Hematopoietic multipotent progenitor cell treated with erythropoietin and hydrocortisone succinate and interleukin-3 and kit ligand, for 6 days (in vitro differentiated cells): ENCODE data around the gene ZFY.
"Not testable (repeated sequence)": the region's sequence is repeated elsewhere in the genome, so short reads cannot be mapped to it uniquely, and the experiment has no call there.

Experiments used
- DNase-seq: peaks from one replicate; pipeline ENCODE4 v3.0.0-alpha.2; 2015

Gene ZFY

DNA sequence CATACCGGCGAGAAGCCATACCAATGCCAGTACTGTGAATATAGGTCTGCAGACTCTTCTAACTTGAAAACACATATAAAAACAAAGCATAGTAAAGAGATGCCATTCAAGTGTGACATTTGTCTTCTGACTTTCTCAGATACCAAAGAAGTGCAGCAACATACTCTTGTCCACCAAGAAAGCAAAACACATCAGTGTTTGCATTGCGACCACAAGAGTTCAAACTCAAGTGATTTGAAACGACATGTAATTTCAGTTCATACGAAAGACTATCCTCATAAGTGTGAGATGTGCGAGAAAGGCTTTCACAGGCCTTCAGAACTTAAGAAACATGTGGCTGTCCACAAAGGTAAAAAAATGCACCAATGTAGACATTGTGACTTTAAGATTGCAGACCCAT, 44.1 kb downstream of the ZFY start:
- no peak for DNase-seq

DNA sequence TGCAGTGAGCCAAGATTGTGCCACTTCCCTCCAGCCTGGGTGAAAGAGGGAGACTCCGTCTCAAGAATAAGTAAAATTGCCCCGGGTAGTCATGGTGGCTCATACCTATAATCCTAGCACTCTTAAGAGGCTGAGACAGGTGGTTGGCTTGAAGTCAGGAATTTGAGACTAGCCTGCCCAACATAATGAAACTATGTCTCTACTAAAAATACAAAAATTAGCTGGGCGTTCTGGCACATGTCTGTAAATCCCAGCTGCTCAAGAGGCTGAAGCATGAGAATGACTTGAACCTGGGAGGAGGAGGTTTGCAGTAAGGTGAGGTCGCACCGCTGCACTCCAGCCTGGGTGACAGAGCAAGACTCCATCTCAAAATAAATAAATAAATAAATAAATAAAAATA, 49.3 kb downstream of the ZFY start:
- no peak for DNase-seq

DNA sequence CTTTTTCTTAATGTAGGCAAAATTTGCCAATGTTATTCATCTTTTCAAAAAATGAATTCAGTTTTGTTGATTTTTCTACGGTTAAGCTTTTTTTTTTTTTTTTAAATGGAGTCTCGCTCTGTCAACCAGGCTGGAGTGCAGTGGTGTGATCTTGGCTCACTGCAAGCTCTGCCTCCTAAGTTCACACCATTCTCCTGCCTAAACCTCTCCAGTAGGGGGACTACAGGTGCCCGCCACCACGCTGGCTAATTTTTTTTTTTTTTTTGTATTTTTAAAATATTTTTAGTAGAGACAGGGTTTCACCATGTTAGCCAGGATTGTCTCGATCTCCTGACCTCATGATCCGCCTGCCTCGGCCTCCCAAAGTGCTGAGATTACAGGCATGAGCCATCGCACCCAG, 52.0 kb downstream of the ZFY start:
- not testable (repeated sequence) for DNase-seq

DNA sequence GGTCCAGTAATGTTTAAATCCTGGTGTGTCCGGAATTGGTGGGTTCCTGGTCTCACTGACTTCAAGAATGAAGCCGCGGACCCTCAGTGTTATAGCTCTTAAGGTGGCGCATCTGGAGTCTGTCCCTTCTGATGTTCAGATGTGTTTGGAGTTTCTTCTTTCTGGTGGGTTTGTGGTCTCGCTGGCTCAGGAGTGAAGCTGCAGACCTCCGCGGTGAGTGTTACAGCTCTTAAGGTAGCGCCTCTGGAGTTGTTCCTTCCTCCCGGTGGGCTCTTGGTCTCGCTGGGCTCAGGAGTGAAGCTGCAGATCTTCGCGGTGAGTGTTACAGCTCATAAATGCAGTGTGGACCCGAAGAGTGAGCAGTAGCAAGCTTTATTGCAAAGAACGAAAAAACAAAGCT, 62.2 kb downstream of the ZFY start:
- DNase-seq, result not testable (repeated sequence)

DNA sequence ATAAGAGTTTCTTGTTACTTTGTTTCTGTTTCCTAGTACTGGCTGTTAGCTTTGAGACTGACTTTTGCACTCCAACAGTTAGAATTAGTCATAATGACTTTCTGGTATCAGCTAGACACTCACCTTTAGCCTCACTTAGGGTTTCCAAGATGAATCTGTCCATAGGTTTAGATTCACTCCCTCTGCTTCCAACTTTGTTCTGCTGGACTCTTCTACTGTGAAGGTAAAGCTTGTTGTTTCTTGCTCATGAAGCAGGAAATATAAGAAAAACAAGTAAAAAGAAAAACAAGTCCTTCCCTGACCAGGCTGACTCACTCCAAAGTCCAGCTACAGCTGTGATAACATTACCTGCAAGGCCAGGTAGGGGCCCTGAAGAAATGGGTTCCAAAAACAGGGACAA, 67.0 kb downstream of the ZFY start:
- no peak for DNase-seq

DNA sequence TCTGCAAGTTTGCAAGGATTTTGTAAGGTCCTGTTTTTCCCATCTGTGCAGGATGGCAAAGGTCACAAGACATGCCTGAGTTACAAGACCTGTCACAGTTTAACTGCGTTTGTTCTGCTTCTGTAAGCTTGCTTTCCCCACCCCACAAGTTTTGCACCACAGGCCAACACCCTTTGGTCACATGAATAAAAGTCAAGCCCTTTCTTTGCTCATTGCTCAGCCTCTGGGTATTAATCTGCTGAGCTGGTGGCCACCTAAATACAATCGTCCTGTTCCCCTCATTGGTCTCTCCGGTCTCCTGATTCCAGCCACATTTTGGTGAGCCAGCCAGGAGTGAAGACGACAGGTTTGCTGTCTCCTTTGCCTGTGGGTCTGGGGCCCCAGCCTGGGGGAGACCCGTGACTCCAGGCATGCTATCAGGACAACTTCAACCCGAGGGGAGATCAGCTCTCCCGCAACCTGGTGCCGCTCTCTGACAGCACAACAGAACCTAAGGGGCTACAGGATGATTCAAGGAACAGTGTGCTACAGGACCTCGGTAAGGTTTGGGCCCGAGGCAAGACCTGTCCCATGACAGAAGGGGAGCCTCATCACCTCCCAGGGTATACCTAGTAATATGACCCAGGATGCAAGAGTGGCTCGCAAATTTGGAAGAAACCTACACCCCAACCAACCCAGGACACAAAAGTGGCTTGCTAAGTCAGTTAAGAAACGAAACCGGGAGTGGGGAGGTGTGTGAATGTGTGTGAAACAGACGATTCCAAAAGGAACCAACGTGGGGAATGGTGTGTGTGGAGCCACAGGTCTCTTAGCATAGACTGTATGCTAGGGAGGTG, 67.7 kb downstream of the ZFY start:
- peak; percentile 72 for DNase-seq

DNA sequence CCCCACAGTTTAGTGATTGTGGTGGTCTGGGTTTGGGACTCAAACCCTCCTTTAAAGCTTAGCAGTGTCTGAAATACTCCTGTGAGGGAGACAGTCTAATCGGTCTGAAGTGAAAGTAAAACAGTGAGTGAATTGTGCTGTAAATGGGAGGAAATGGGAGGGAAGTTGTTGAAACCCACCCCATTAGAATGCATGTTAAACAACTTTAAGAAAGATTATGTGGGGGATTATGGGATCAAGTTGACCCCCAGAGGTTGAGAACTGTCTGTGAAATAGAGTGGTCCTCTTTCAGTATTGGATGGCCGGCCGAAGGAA, 68.3 kb downstream of the ZFY start:
- no peak for DNase-seq

DNA sequence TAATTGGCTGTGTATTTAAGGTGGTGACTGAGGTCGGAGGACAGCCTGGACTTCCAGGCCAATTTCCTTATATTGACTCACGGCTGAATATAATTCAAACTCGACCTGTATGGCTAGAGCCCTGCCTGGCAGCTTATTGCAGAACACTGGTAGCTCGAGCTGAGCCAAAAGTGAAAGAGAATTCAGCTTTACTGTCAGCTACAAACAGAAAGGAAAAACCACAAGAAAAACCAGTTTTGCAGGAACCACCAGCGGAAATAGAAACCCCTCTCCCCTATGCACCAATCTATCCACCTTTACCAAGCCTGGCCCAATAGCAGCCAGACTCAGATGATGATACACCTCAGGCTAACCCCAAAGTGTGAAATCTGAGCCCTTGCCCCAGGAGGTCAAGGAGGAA, 68.7 kb downstream of the ZFY start:
- DNase-seq, result no peak

DNA sequence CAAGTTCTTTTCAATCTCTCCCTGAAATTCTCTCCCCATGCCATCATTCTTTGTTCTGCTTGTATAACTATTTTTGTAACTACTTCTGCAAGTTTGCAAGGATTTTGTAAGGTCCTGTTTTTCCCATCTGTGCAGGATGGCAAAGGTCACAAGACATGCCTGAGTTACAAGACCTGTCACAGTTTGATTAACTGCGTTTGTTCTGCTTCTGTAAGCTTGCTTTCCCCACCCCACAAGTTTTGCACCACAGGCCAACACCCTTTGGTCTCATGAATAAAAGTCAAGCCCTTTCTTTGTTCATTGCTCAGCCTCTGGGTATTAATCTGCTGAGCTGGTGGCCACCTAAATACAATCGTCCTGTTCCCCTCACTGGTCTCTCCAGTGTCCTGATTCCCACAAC, 70.8 kb downstream of the ZFY start:
- peak; percentile 49 for DNase-seq

DNA sequence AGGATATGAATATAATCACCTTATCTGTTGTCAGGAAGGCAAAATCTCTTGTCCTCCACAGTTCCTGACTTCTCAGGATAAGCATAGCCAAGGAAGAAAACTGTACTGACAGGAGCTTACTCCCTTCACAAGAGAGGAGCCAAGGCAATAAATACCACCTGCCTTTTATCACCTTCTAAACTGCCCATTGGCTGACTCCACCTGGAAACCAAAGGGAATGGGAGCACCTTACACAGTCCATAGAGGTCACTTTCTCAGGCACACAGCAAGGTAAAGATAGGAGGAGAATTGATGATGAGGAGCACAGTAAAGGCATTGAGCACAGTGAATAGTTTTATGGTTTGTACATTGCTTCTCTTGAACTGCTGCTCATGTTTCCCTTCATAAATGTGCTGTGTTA, 72.8 kb downstream of the ZFY start:
- no peak for DNase-seq

DNA sequence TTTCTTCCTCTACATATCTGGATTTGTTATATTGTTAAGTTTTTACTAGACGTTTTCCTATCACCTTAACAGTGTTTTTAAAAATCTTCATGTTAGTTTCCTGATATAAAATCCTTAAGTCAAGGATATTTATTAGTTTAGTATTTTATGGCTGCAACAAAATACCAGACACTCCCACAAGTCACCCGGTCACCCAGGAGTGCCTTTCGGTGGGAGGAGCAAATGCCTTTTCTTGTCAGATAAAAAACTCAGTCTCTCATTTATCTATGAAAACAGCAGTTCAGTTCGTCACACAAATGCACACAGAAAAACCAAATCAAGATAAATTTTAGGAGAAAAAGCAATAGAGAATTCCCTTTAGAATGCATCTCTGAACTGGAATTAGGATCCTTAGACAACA, 77.0 kb downstream of the ZFY start:
- peak; percentile 66 for DNase-seq

DNA sequence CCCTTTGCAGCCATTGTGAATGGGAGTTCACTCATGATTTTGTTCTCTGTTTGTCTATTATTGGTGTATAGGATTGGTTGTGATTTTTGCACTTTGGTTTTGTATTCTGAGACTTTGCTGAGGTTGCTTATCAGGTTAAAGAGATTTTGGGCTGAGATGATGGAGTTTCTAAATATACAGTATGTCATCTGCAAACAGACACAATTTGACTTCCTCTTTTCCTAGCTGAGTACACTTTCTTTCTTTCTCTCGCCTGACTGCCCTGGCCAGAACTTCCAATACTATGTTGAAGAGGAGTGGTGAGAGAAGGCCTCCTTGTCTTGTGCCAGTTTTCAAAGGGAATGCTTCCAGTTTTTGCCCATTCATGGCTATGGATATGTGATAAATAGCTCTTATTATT, 81.4 kb downstream of the ZFY start:
- no peak for DNase-seq

DNA sequence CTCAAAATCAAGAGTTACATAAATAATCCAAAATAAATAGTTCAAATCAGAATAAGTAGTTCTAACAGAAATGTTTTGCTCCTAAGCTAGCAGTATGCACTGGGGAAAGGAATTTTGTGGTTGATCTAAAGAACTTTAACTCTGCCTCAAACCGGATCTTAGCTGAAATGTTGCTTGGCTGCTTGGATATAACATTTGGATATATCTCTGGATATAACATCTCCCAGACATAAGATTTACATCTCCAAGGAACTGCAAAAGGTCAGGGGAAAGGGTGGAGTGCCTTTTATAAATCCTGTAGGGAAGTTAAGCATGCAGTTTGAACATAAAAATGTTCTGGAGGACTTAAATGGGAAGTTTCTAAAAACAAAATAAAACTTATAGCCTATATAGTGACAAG, 83.4 kb downstream of the ZFY start:
- DNase-seq, result no peak

DNA sequence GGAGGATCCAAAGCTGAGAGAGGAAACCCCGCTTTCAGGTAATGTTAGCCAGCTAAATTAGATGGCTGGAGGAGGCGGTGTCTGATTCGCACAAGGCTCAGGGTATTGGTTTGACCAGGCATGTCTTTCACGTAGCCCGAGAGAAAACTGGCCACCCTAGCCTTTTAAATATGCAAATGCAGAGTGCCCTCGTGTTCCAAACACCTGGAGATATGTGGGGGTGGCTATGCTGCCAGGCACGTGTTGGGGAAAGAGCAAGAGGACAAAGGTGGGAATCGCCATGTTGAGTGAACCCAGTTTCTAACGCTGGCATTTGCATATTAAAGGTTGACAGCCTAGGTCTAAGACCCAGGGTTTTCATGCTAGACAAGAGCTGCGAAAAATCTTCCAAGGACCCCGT, 84.4 kb downstream of the ZFY start:
- DNase-seq, result no peak

DNA sequence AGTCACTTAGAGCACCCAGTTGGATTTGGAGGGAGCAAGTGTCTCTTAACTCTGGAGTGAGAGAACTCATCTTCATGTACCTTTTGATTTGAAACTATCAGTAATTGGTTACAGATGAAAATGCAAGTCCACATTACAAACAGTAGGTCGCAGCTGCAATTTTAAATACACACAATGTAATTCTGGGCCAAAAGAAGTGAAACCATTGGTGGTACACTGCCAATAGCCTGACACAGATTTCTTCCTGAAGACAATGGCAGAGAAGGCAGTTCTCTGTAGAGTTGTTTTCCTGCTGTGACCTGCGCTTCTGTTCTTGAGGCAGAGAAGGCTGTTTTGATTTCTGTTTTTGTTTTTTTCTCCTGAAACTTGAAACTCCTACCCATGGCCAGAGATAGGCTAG, 86.0 kb downstream of the ZFY start:
- no peak for DNase-seq

DNA sequence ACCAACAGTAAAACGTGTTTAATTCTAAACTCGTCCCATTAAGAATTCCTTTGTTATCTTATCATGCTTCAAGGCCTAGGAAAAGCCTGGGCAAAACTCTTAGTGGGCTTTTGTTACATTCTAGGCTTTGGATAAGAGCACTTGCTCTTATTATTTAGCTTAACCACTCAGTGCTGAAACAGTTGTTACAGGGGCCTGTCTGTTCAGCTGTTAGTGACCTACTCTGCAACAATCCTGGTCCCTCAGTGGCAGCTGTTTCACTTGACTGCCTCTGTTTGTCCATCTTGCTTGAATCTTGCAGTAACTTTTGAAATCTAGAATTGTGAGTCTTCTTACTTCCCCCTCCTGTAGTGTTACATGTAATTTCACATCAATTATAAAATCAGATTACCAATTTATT, 88.4 kb downstream of the ZFY start:
- no peak for DNase-seq

DNA sequence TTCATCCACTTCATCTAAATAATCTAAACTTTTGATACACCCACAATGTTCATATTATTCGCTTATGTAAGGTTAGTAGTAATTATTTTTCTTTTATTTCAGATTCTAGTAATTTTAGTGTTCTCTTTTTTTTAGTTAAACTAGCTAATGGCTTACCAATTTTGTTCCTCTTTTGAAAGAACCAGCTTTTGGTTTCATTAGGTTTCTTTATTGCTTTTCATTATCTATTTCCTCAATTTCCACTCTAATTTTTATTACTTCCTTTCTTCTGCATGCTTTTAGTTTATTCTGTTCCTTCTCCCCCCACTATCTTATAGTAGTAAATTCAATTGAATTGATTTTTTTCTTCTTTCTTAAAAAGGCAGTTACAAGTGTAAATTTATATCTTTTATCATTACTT, 90.2 kb downstream of the ZFY start:
- DNase-seq, result no peak
